ENCODE measurements around the gene MAP7.
"Not testable (repeated sequence)": the region's sequence is repeated elsewhere in the genome, so short reads cannot be mapped to it uniquely, and the experiment has no call there.

MAP7 gene

GRCh38 chr6:136503303-136504029 lies 46.8 kb downstream of the MAP7 start:
- no peak for ATAC-seq
- no peak for DNase-seq

GRCh38 chr6:136502786-136503185 lies 47.4 kb downstream of the MAP7 start:
- DNase-seq, result no peak
- ATAC-seq, result no peak

GRCh38 chr6:136501514-136501913 lies 48.7 kb downstream of the MAP7 start:
- ATAC-seq, result no peak

GRCh38 chr6:136501096-136501495 lies 49.1 kb downstream of the MAP7 start:
- ATAC-seq (no peak), DNase-seq (no peak)

More at GRCh38 chr6:136501514-136501913, 48.7 kb downstream of the MAP7 start:
- no peak for DNase-seq

GRCh38 chr6:136500414-136500813 lies 49.8 kb downstream of the MAP7 start:
- no peak for ATAC-seq

GRCh38 chr6:136499370-136499769 lies 50.9 kb downstream of the MAP7 start:
- ATAC-seq, result no peak
- no peak for DNase-seq

More at GRCh38 chr6:136500414-136500813, 49.8 kb downstream of the MAP7 start:
- no peak for DNase-seq

- not testable (repeated sequence) for ATAC-seq, DNase-seq
Observed at GRCh38 chr6:136496449-136496848, 53.8 kb downstream of the MAP7 start.

GRCh38 chr6:136494710-136495109 lies 55.5 kb downstream of the MAP7 start:
- DNase-seq (no peak), ATAC-seq (no peak)

- ATAC-seq, result no peak
- DNase-seq, result no peak
Observed at GRCh38 chr6:136494059-136494458, 56.2 kb downstream of the MAP7 start.

GRCh38 chr6:136492409-136492808 lies 57.8 kb downstream of the MAP7 start:
- DNase-seq (no peak), ATAC-seq (no peak)

- ATAC-seq (no peak), DNase-seq (no peak)
Observed at GRCh38 chr6:136491754-136492153, 58.5 kb downstream of the MAP7 start.

GRCh38 chr6:136491251-136491650 lies 59.0 kb downstream of the MAP7 start:
- ATAC-seq (no peak), DNase-seq (no peak)

- DNase-seq, ATAC-seq: not testable (repeated sequence)
Observed at GRCh38 chr6:136489689-136490033, 60.6 kb downstream of the MAP7 start.

GRCh38 chr6:136487759-136488425 lies 62.3 kb downstream of the MAP7 start:
- ATAC-seq, result no peak
- no peak for DNase-seq

GRCh38 chr6:136486357-136486756 lies 63.9 kb downstream of the MAP7 start:
- DNase-seq, result no peak
- no peak for ATAC-seq

- DNase-seq (no peak), ATAC-seq (no peak)
Observed at GRCh38 chr6:136483906-136484305, 66.3 kb downstream of the MAP7 start.

- DNase-seq, ATAC-seq: not testable (repeated sequence)
Observed at GRCh38 chr6:136483005-136483404, 67.2 kb downstream of the MAP7 start.

- no peak for ATAC-seq
Observed at GRCh38 chr6:136477548-136477947, 72.7 kb downstream of the MAP7 start.

GRCh38 chr6:136475686-136476085 lies 74.5 kb downstream of the MAP7 start:
- ATAC-seq, result no peak
- no peak for DNase-seq

More at GRCh38 chr6:136477548-136477947, 72.7 kb downstream of the MAP7 start:
- no peak for DNase-seq

- ATAC-seq, result no peak
- DNase-seq, result no peak
Observed at GRCh38 chr6:136474241-136474640, 76.0 kb downstream of the MAP7 start.

GRCh38 chr6:136471922-136472321 lies 78.3 kb downstream of the MAP7 start:
- ATAC-seq (no peak), DNase-seq (no peak)

- no peak for DNase-seq
- no peak for ATAC-seq
Observed at GRCh38 chr6:136471372-136471771, 78.8 kb downstream of the MAP7 start.

- ATAC-seq, result no peak
Observed at GRCh38 chr6:136470044-136470443, 80.2 kb downstream of the MAP7 start.

GRCh38 chr6:136469154-136469553 lies 81.1 kb downstream of the MAP7 start:
- ATAC-seq, result no peak

More at GRCh38 chr6:136470044-136470443, 80.2 kb downstream of the MAP7 start:
- no peak for DNase-seq

More at GRCh38 chr6:136469154-136469553, 81.1 kb downstream of the MAP7 start:
- no peak for DNase-seq

Measured in stimulated activated naive CD8-positive, alpha-beta T cell treated with anti-CD3 and anti-CD28 coated beads, Interleukin-15, Interleukin-2, amounts not matched to agents 100 U/mL and 50 U/mL, for 24 hours (primary cell).